Measurements from ENCODE around the gene CNTNAP5.

GRCh38 chr2:124887466-124887865 is 862.4 kb downstream of the CNTNAP5 start:
- TF ChIP-seq CTCF (IDR thresholded peaks at IDR 0.05): no peak
- TF ChIP-seq POLR2A (IDR thresholded peaks at IDR 0.05): no peak
